ENCODE results near the gene PEX14. TPM values are rescaled to one million over a fixed set of nuclear protein-coding genes. Genes with fewer than 3 reads are reported as not detected.

Gene PEX14
- total RNA-seq, 1 donor from 2014 or later, result 35.4 TPM

- DNase-seq (ENCODE audit: low spot score), result no peak
These were observed 156.5 kb downstream of the PEX14 start for GRCh38 chr1:10631121-10631810.

DNA sequence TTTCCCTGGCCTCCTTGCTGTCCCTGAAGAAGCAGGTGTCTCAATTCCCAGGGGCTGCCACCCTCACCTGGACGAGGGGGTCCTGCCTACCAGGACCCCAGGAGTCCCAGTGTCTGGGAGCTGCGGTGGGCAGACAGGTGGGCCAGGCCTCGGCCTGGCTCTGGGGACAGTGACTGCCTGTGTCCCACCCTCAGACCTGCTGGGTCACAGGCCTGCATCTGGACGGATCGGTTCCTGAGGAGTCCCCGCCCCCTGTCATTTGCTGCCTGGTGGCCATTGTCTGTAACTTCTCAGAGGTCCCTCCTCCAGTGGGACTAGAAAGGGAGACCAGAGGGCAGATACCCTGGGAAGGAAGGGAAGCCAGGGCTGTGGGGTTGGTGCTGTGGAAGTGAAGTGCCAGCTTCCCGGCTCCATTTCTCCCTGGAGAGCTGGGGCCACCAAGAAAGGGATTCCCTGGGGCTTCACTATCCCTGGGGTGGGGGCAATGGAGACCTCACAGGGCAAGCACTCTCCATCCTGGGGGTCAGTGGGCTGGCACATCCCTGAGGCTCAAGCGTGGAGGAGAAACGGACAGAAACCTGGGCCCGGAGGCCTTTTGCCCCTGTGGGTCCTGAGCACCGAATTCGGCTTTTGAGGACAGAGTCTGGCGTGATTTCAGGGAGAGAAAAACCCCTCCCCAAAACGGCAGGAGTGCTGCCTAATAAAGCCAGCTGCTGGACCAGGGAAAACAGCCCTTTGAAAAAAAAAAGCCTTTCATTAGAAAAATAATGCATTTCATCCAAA lies 157.3 kb downstream of the PEX14 start:
- no peak for DNase-seq (ENCODE audit: low spot score)

GRCh38 chr1:10632691-10633090 lies 157.9 kb downstream of the PEX14 start:
- no peak for DNase-seq (ENCODE audit: low spot score)

GRCh38 chr1:10633416-10633815 lies 158.7 kb downstream of the PEX14 start:
- no peak for DNase-seq (ENCODE audit: low spot score)

DNA sequence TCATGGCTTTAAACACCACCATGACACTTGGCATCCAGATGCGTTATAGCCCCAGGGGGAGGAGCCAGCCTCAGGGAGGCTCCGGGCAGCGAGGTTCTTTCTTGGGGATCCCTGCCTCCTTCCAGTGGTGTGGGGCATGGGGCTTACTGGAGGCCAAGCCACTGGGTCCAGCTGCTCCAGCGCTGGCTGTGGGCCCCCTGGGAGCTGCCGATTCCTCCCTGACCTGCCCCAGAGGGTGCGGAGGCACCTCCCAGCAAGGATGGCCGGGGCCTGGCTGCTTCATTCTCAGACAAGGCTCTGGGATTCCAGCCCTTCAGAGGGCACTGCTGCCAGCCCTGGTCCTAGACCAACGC lies 159.3 kb downstream of the PEX14 start:
- no peak for DNase-seq (ENCODE audit: low spot score)

GRCh38 chr1:10634428-10635084 lies 159.8 kb downstream of the PEX14 start:
- DNase-seq (ENCODE audit: low spot score), result no peak

DNA sequence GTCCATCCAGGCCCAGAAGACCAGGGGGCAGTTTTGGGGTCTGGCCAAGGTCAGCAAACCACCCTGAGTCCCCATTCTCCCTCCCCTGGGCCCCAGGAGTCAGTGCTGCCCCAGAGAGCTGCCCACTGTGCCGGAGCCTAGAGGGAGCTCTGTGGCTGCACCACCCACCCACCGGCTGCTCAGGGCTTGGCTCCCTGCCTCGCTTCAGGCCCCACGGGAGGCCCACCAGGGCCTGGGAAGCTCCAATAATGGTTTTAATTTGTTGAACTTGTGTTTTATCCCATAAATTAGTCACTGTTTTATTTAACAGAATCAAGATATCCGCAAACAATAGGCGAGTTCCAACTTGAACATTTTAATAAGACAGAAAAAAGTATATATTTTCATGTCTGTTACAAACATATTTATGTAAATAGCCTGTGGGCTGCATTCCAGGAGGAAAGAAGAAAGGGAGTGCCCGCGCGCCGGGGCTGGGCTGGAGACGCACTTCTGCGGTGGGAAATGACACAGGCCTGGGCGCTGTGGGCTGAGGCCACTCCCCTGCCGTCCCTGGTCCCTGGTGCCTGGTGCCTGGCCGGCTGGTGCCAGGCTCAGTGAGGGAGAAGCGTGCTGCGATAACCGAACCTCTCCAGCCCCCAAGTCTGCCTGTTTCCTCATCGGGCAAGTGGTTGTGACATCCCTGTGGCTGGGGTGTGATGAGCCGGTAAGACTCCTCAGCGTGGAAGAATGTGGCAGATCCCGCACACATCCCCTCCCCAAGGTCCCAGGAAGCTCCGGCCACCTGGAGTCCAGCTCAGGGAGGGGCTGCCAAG lies 160.5 kb downstream of the PEX14 start:
- DNase-seq (ENCODE audit: low spot score), result no peak

- DNase-seq (ENCODE audit: low spot score), result no peak
These were observed 161.2 kb downstream of the PEX14 start for GRCh38 chr1:10635992-10636391.

- no peak for DNase-seq (ENCODE audit: low spot score)
These were observed 162.7 kb downstream of the PEX14 start for GRCh38 chr1:10637400-10637799.

- DNase-seq (ENCODE audit: low spot score), result no peak
These were observed 163.2 kb downstream of the PEX14 start for GRCh38 chr1:10637834-10638558.

- DNase-seq (ENCODE audit: low spot score), result no peak
These were observed 163.8 kb downstream of the PEX14 start for GRCh38 chr1:10638559-10639005.

DNA sequence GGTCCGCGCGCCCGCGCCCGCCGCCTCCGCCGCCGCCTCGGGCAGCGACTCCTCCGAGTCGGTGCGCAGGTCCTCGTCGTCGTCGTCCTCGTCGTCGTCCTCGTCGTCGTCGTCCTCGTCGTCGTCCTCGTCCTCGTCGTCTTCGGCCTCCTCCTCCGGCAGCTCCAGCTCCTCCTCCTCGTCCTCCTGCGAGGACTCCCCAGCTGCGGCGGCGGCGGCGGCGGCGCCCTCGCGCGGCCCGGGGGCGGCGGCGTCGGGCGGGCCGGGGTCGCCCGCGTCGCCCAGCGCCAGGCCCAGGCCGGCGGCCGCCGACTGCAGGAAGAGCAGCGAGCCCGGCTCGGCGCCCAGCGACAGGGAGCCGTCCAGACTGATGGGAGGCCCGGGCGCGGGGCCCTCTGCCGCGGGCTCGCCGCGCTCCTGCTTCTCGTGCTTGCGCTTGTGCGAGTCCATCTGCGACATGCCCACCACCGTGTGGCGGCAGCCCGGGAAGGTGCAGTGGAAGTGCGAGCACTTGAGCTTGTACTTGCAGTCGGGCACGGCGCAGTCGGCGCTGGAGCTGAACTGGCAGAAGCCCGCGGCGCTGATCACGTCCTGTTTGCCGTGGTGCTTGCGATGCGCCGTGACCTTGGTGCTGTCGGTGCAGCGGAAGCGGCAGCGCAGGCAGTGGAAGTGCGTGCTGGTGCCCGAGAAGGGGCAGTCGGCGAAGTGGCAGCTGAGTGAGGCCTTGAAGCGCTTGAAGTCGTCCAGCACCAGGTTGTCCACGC lies 164.4 kb downstream of the PEX14 start:
- DNase-seq (ENCODE audit: low spot score), result no peak

GRCh38 chr1:10639775-10640578 lies 165.2 kb downstream of the PEX14 start:
- no peak for DNase-seq (ENCODE audit: low spot score)

GRCh38 chr1:10640843-10641553 lies 166.2 kb downstream of the PEX14 start:
- no peak for DNase-seq (ENCODE audit: low spot score)

DNA sequence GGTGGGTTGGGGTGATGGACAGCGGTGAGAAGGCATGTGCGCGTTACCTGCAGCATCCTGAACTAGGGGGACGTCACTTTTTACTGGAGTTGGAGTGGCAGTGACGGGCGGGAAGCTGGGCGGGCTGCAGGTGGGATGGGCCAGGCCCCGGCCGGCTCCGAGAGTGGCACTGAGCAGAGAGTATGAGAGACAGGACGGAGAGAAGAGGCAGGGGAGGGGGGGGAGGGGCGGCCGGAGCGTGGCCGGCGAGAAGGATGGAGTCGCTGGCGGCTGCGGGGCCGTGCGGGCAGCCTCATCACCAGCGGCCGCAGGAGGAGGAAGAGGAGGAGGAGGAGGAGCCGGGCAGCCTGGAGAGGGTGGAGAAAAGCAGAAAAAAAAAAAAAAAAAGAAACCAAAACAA lies 167.2 kb downstream of the PEX14 start:
- DNase-seq (ENCODE audit: low spot score), result no peak

DNA sequence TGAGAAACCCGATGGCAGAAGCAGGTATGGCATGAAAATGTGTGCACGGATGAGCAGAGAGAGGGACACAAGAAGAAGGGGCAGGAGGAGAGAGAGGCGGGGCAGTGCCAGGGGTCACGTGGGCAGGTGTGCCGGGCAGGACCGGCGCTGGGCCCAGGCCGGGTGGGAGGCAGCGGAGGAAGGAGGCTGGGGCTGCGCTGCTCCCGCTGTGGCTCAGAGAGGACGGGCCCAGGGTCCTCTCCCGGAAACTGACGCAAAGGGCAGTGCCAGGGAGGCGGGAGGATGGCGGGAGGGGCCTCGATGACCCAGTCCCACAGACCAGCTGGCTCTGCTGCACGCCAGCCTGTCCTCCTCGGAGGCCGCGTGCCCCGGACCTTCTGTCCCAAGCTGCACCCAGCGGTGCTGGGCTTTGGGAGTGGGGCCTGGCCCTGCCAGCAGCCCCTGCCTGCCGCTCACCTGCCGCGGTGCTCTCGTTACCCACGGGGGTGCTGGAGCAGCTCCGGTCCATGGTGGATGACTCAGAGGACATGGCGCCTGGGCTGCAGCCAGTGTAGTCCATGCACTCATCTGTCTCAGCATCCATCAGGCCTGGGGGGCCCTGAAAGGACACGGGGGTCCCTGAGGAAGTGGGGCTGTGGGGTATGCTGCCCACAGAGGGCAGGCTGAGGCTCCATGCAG lies 167.8 kb downstream of the PEX14 start:
- DNase-seq (ENCODE audit: low spot score), result no peak

DNA sequence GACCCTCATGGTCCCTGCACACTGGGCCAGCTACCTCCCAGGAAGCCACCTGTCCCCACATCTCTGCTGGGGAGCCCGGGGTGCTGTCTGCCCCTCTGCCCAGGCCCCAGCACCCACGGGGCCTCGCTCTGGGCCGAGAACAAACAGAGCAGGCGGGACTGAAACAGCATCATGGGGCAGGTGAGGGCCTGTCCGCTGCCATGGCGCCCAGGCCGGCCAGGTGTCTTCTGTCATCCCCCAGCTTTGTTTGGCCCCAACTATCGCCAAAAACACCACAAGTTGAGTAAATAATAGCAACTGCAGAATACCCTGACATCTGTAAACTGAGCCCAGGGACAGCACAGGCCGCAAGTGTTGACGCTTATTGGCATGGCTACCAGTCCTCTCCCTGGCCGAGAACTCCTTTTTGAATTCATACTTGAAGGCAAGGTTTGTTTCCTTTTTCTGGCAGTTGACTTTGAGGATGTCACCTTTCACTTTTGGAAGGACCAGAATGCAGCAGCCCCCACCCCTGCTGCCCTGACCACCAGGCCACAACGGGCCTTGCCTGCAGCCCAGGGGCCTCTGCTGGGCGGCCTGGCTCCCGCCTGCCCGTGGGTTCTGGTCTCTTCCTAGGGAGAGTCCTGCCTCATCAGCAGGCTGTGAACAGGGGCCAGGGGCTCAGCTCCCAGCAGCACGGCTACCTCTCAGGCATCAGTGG lies 169.0 kb downstream of the PEX14 start:
- no peak for DNase-seq (ENCODE audit: low spot score)

Data from mesenteric fat pad (tissue), 1 donor.